ENCODE measurements around the gene PALB2. TPM values are rescaled to one million over a fixed set of nuclear protein-coding genes. Genes with fewer than 3 reads are reported as not detected.

PALB2 gene
- total and polyA plus RNA-seq, 2 experiments from 2014 or later, result 24.2 to 34.0 TPM

GRCh38 chr16:23590181-23590580 lies 50.9 kb downstream of the PALB2 start:
- H3F3A ChIP-seq (replicated peaks; ENCODE audit: low read depth), result no peaks in the 10 kb centered on the region
- peaks cover 18% of the 10 kb centered on the region for H4K20me1 ChIP-seq (replicated peaks; ENCODE audit: insufficient read depth)

More at GRCh38 chr16:23590181-23590580, 50.9 kb downstream of the PALB2 start:
- TF ChIP-seq ZNF462 (CRISPR knock-in tag; IDR thresholded peaks at IDR 0.05) (no peak), ETS1 (IDR thresholded peaks at IDR 0.05) (no peak), STAT1 (IDR thresholded peaks at IDR 0.05; ENCODE audit: unreplicated experiment) (no peak), REST (IDR thresholded peaks at IDR 0.05; ENCODE audit: unreplicated experiment) (no peak), EZH2phosphoT487 (IDR thresholded peaks at IDR 0.05; ENCODE audit: unreplicated experiment) (no peak), CTCF (conservative IDR thresholded peaks at IDR 0.05; ENCODE audit: low read depth in 2 of 2) (no peak), ZNF331 (CRISPR knock-in tag; IDR thresholded peaks at IDR 0.05; ENCODE audit: low read depth) (no peak), JUNB (IDR thresholded peaks at IDR 0.05; ENCODE audit: unreplicated experiment) (no peak), ZNF114 (CRISPR knock-in tag; IDR thresholded peaks at IDR 0.05) (no peak), EZH2 (IDR thresholded peaks at IDR 0.05; ENCODE audit: low read depth, unreplicated experiment) (no peak), POLR2AphosphoS5 (IDR thresholded peaks at IDR 0.05; ENCODE audit: low read depth) (no peak), NANOG (IDR thresholded peaks at IDR 0.05; ENCODE audit: borderline replicate concordance) (no peak), CREB1 (CRISPR knock-in tag; IDR thresholded peaks at IDR 0.05; ENCODE audit: low read depth) (no peak)
- no peak overlapping the region for H3K27ac Mint-ChIP-seq
- Histone ChIP-seq H3K4me1 (ENCODE audit: insufficient read depth) (0 out of 2 replicates have a peak, but pooled peaks cover 3% of the 10 kb centered on the region), H3K27ac (ENCODE audit: low read depth) (no peak overlapping the region), H3K4me2 (no peak overlapping the region), H3K27me3 (ENCODE audit: insufficient read depth) (no peaks in the 10 kb centered on the region), H3K4me3 (no peak overlapping the region), H3K36me3 (ENCODE audit: insufficient read depth) (peaks cover 27% of the 10 kb centered on the region), H3K9me2 (ENCODE audit: insufficient read depth) (no peaks in the 10 kb centered on the region), H3K79me2 (replicated peaks; ENCODE audit: insufficient read depth) (peaks cover 93% of the 10 kb centered on the region), H2AFZ (no peak overlapping the region)
- H3K4me1 Mint-ChIP-seq, result no peaks in the 10 kb centered on the region; the same call in 2 of the 3 replicates
- DNase-seq (ENCODE audit: low spot score) (no peak), ATAC-seq (no peak)
- no peaks in the 10 kb centered on the region for H3K9me3 Mint-ChIP-seq
- no peak overlapping the region for H3K4me3 Mint-ChIP-seq
- H3K36me3 Mint-ChIP-seq (ENCODE audit: low read depth), result peaks cover 69% of the 10 kb centered on the region
- peaks cover 4% of the 10 kb centered on the region for H3K27me3 Mint-ChIP-seq (ENCODE audit: insufficient read depth, low read depth, poor library complexity)

Data from GM23338 (cell line).